ENCODE results near the gene TTC21A. TPM values are rescaled to one million over a fixed set of nuclear protein-coding genes. Genes with fewer than 3 reads are reported as not detected.

Gene TTC21A
- total and polyA plus RNA-seq, 11 donors, result 0.72 to 4.8 (median 1.9) TPM

- H3K36me3 ChIP-seq, result peaks cover 2 to 26% (median 24%) of the 10 kb centered on the region in 9 donors
- ATAC-seq (no peak), DNase-seq (no peak)
- TF ChIP-seq CTCF (IDR thresholded peaks at IDR 0.05) (no peak), POLR2A (IDR thresholded peaks at IDR 0.05) (no peak)
- intact Hi-C loops (cut with DNase I), result loop anchor here in 1 of 10 donors (5.0 kb wide), 1 partner anchor 42 kb away; the partner anchor contains the start of genes GORASP1 and TTC21A
- H3K4me1 ChIP-seq, result peaks cover 30 to 78% (median 69%) of the 10 kb centered on the region in 12 donors
- H3K27me3 ChIP-seq, result no peaks in the 10 kb centered on the region
- H3K4me3 ChIP-seq, result peak overlapping the region in 3 of 12 donors; percentile 5 to 96 (median 26)
- WGBS, 4 donors, result 53 to 77% (median 61%) methylated on average over 4 of the region's 4 CpGs
- peak overlapping the region in 10 of 12 donors; percentile 73 to 100 (median 100) for H3K27ac ChIP-seq
- no peaks in the 10 kb centered on the region for H3K9me3 ChIP-seq
Measured at GRCh38 chr3:39149059-39149455, 41.6 kb downstream of the TTC21A start.

GRCh38 chr3:39149498-39150147 is 42.1 kb downstream of the TTC21A start:
- intact Hi-C loops (cut with DNase I), result loop anchor here in 2 of 10 donors (2.0 to 5.0 kb wide), 2 partner anchors 15 to 42 kb away; partner anchors contain the start of genes GORASP1 (in 1 of the 2) and TTC21A (in 1 of the 2)
- peaks cover 32 to 83% (median 71%) of the 10 kb centered on the region in 12 donors for H3K4me1 ChIP-seq

GRCh38 chr3:39150148-39150802 is 42.8 kb downstream of the TTC21A start:
- Histone ChIP-seq H3K9me3 (no peaks in the 10 kb centered on the region), H3K27ac (peak overlapping the region; percentile 97 to 100 (median 99)), H3K4me1 (peaks cover 32 to 83% (median 71%) of the 10 kb centered on the region in 12 donors), H3K27me3 (no peaks in the 10 kb centered on the region), H3K4me3 (peak overlapping the region in 11 of 12 donors; percentile 6 to 99 (median 94)), H3K36me3 (peaks cover 0 to 14% (median 12%) of the 10 kb centered on the region in 9 donors)
- TF ChIP-seq CTCF (IDR thresholded peaks at IDR 0.05) (peak in 4 of 12 donors; percentile 8 to 13 (median 10)), POLR2A (IDR thresholded peaks at IDR 0.05) (no peak)
- no peak for ATAC-seq
- peak in 1 of 5 donors; percentile 37 for DNase-seq
- 17 to 48% (median 35%) methylated on average over 5 of the region's 5 CpGs for WGBS, 4 donors
- intact Hi-C loops (cut with DNase I), result loop anchor here in 1 of 10 donors (2.0 kb wide), 1 partner anchor 15 kb away; no protein-coding TSS in a partner anchor

More at GRCh38 chr3:39149498-39150147, 42.1 kb downstream of the TTC21A start:
- Histone ChIP-seq H3K4me3 (peak overlapping the region in 4 of 12 donors; percentile 84 to 99 (median 97)), H3K36me3 (peaks cover 0 to 20% (median 19%) of the 10 kb centered on the region in 9 donors), H3K27ac (peak overlapping the region in 10 of 12 donors; percentile 97 to 100 (median 100)), H3K27me3 (no peaks in the 10 kb centered on the region), H3K9me3 (no peaks in the 10 kb centered on the region)
- 73 to 91% (median 85%) methylated on average over 3 of the region's 3 CpGs for WGBS, 4 donors
- DNase-seq, result no peak
- TF ChIP-seq POLR2A (IDR thresholded peaks at IDR 0.05) (no peak), CTCF (IDR thresholded peaks at IDR 0.05) (no peak)
- ATAC-seq, result no peak
